Neural crest cell (in vitro differentiated cells): ENCODE data around the gene EMP2. TPM values are rescaled to one million over a fixed set of nuclear protein-coding genes. Genes with fewer than 3 reads are reported as not detected.
"Not testable (repeated sequence)": the region's sequence is repeated elsewhere in the genome, so short reads cannot be mapped to it uniquely, and the experiment has no call there.

Experiments used
- DNase-seq: peaks from one replicate; pipeline ENCODE4 v3.0.0; 2021; ENCODE audit warnings: low read depth, mixed read lengths, low spot score
- H3K27ac Mint-ChIP-seq: one replicate; pipeline ENCODE4 v1.8.0; 2021; ENCODE audit warnings: mild to moderate bottlenecking, mixed read lengths; ENCODE audit not compliant: unreplicated experiment
- H3K27me3 Mint-ChIP-seq: 2 replicates; pipeline ENCODE4 v1.8.0; 2021; ENCODE audit warnings: low read depth, mild to moderate bottlenecking, mixed read lengths
- H3K36me3 Mint-ChIP-seq: 2 replicates; pipeline ENCODE4 v1.8.0; 2021; ENCODE audit warnings: low read depth, mild to moderate bottlenecking, mixed read lengths
- H3K4me1 Mint-ChIP-seq: 2 replicates; pipeline ENCODE4 v1.8.0; 2021; ENCODE audit warnings: mixed read lengths
- H3K4me3 Mint-ChIP-seq: one replicate; pipeline ENCODE4 v1.8.0; 2021; ENCODE audit warnings: mild to moderate bottlenecking, mixed read lengths
- H3K9me3 Mint-ChIP-seq: 2 replicates; pipeline ENCODE4 v1.8.0; 2021; ENCODE audit warnings: mixed read lengths
- total RNA-seq: library from RNA; stranded (reverse); gene quantifications from 2 replicates; pipeline ENCODE4 v1.2.1, GENCODE V29; 2021
- TF ChIP-seq, protein P1 (sequence below): fragments of 200-600 bp; sonication (generic); conservative IDR thresholded peaks from 2 replicates; pipeline ENCODE4 v1.5.0; 2021; ENCODE audit warnings: antibody characterized with exemption, mild to moderate bottlenecking

EMP2 gene
- total RNA-seq, 1 donor from 2014 or later: 23.4 TPM

DNA sequence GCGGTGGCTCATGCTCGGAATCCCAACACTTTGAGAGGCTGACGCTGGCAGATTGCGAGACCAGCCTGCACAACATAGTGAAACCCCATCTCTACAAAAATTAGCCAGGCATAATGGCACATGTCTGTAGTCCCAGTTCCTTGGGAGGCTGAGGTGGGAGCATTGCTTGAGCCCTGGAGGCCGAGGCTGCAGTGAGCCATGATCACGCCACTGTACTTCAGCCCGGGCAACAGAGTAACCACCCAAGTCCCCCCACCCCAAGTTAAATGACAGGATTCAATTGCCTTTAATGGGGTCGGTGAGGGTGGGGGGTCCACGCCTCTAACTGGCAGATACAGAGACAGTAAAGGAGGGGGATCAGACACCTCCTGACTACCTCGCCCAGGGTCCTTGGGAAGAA is 44.9 kb downstream of the EMP2 start:
- Mint-ChIP-seq H3K4me1 (no peaks in the 10 kb centered on the region), H3K36me3 (peaks cover 8% of the 10 kb centered on the region), H3K27ac (no peak overlapping the region), H3K4me3 (no peak overlapping the region), H3K27me3 (no peaks in the 10 kb centered on the region), H3K9me3 (no peaks in the 10 kb centered on the region)
- DNase-seq: no peak
- TF ChIP-seq, protein P1, sequence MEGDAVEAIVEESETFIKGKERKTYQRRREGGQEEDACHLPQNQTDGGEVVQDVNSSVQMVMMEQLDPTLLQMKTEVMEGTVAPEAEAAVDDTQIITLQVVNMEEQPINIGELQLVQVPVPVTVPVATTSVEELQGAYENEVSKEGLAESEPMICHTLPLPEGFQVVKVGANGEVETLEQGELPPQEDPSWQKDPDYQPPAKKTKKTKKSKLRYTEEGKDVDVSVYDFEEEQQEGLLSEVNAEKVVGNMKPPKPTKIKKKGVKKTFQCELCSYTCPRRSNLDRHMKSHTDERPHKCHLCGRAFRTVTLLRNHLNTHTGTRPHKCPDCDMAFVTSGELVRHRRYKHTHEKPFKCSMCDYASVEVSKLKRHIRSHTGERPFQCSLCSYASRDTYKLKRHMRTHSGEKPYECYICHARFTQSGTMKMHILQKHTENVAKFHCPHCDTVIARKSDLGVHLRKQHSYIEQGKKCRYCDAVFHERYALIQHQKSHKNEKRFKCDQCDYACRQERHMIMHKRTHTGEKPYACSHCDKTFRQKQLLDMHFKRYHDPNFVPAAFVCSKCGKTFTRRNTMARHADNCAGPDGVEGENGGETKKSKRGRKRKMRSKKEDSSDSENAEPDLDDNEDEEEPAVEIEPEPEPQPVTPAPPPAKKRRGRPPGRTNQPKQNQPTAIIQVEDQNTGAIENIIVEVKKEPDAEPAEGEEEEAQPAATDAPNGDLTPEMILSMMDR: no peak

DNA sequence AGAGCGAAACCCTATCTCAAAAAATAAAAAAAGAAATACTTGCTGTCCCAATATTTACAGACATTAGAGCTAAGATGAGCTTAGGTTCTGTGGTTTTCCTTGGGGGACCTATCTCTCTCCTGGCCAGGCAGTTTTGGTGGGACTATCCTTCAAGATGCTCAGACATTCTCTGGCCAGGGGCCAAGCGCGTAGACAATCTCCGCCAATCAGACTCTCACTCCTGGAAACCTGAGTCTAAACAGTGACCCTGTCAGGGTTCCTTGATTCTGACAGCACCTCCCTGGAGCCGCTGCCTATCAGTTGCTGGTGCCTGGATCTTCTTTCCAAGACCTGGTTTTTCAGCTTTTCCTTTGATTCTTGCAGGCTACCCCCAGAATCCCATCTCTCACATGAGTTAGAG is 45.6 kb downstream of the EMP2 start:
- Mint-ChIP-seq H3K27ac (no peak overlapping the region), H3K4me1 (no peaks in the 10 kb centered on the region), H3K27me3 (no peaks in the 10 kb centered on the region), H3K4me3 (no peak overlapping the region), H3K36me3 (peaks cover 8% of the 10 kb centered on the region), H3K9me3 (no peaks in the 10 kb centered on the region)
- DNase-seq: no peak
- TF ChIP-seq, protein P1: no peak

DNA sequence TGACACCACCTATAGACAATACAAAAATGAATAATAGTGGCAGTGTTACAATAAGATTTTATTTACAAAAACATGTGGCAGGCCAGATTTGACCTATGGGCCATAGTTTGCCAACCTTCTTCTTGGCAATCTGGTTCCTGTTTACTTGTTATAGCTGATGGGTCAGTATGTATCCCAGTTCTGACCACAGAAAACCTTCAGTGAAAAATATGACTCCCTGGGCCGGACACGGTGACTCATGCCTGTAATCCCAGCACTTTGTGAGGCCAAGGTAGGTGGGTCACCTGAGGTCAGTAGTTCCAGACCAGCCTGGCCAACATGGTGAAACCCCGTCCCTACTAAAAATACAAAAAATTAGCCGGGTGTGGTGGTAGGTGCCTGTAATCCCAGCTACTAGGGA is 46.8 kb downstream of the EMP2 start:
- H3K27ac Mint-ChIP-seq, H3K36me3 Mint-ChIP-seq, H3K4me3 Mint-ChIP-seq, DNase-seq, H3K9me3 Mint-ChIP-seq, H3K4me1 Mint-ChIP-seq, H3K27me3 Mint-ChIP-seq: not testable (repeated sequence)

DNA sequence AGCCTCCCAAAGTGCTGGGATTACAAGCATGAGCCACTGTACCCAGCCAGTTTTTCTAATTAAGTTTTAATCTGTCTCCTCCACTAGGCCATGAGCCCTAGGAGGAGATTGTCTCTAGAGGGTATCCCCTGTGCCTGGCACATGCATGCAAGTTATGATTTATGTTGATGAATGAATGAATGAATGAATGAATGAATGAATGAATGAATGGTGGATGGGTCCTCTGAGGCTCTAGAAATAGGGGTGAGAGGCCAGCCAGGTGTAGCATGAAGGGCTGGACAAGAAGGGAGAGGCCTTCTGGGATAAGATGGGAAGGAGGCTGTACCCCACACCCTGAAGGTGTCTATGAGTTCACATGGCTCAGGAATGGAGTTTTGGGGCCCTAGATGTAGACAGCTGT is 48.8 kb downstream of the EMP2 start:
- Mint-ChIP-seq H3K27me3 (no peaks in the 10 kb centered on the region), H3K4me1 (no peaks in the 10 kb centered on the region), H3K27ac (no peak overlapping the region), H3K4me3 (no peak overlapping the region), H3K36me3 (no peaks in the 10 kb centered on the region), H3K9me3 (no peaks in the 10 kb centered on the region)
- no peak for DNase-seq
- TF ChIP-seq, protein P1: no peak

DNA sequence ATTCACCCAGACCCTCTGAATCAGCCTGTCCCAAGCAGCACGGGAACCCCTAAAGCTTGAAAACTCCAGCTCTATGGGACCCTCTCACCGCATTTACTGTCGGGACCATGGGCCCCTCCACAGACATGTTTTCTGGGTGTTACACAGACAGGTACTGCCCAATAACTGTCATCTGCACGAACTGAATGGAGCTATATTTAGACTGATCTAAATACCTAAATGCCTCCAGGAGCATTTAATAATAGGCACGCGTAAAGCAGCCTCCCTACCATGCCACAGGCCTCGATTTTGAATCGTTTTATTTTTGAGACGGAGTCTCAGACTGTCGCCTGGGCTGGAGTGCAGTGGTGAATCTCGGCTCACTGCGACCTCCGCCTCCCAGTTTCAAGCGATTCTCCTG is 49.7 kb downstream of the EMP2 start:
- Mint-ChIP-seq H3K27me3 (no peaks in the 10 kb centered on the region), H3K4me3 (no peak overlapping the region), H3K4me1 (no peaks in the 10 kb centered on the region), H3K27ac (no peak overlapping the region), H3K9me3 (no peaks in the 10 kb centered on the region), H3K36me3 (no peaks in the 10 kb centered on the region)
- no peak for DNase-seq
- TF ChIP-seq, protein P1: no peak

DNA sequence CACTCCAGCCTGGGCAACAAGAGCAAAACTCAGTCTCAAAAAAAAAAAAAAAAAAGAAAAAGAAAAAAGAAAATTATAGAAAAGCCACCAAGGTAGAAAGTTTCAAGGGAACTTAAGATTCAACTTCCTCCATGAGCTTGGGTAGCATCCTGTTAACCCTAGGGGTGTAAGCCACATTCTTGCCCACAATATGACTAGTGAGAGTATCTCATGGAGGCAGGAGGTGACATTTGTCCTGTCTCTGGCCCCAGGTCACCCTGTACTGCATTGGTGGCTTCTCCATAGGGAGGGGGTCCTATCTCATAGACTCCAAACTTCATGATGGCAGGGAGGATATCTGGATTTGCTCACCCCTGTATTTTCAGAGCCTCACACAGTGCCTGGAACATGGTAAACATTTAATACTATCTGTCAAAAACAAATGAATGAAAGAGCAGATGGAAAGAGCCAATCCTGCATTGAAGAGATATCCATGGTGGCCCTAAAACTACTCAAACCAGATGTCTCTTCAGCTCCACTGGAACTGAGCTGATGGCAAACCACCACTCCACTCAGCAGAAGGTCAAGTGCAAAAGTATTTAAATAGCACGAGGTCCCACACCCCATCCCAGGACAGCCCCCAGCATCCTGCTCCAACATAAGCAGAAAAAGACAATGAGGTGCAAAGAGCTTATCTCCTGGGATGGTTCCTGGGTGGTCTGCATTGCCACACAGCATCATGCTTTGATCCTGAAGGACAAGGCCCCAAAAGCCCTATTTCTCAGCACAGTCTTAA is 50.3 kb downstream of the EMP2 start:
- no peaks in the 10 kb centered on the region for H3K4me1 Mint-ChIP-seq
- TF ChIP-seq, protein P1: no peak
- no peak for DNase-seq
- no peaks in the 10 kb centered on the region for H3K27me3 Mint-ChIP-seq
- H3K36me3 Mint-ChIP-seq: no peaks in the 10 kb centered on the region
- H3K27ac Mint-ChIP-seq: no peak overlapping the region
- H3K4me3 Mint-ChIP-seq: no peak overlapping the region
- H3K9me3 Mint-ChIP-seq: no peaks in the 10 kb centered on the region
